GM21737 (cell line): ENCODE measurements around the gene TTC28.

Experiments used
- ATAC-seq: cut with Tn5 transposase; IDR thresholded peaks from one replicate; pipeline ENCODE4 v1.9.1; 2021; ENCODE audit warnings: mild to moderate bottlenecking, moderate library complexity; ENCODE audit not compliant: unreplicated experiment

The TTC28 gene

GRCh38 chr22:28031383-28031922 lies 648.2 kb downstream of the TTC28 start:
- no peak for ATAC-seq

GRCh38 chr22:28030473-28030872 lies 649.2 kb downstream of the TTC28 start:
- no peak for ATAC-seq

DNA sequence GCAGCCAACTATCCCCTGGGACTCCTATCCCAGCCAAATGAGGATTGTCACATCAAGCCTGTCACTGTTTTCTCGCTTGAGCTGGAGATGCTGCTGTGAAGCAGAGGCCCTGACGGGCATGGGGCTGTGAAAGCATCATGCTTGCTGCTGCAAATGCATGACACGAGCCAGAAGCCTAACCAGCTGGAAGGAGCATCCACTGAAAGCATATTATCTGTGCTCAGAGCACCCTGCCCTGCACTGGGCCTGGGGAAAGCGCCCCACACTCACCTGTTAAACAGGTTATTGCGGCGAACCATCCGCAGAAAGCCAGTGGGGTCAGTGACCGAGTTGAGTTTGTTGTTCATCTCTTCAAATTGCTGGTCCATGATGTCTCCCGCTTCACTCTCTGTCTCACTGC lies 649.7 kb downstream of the TTC28 start:
- ATAC-seq = no peak

DNA sequence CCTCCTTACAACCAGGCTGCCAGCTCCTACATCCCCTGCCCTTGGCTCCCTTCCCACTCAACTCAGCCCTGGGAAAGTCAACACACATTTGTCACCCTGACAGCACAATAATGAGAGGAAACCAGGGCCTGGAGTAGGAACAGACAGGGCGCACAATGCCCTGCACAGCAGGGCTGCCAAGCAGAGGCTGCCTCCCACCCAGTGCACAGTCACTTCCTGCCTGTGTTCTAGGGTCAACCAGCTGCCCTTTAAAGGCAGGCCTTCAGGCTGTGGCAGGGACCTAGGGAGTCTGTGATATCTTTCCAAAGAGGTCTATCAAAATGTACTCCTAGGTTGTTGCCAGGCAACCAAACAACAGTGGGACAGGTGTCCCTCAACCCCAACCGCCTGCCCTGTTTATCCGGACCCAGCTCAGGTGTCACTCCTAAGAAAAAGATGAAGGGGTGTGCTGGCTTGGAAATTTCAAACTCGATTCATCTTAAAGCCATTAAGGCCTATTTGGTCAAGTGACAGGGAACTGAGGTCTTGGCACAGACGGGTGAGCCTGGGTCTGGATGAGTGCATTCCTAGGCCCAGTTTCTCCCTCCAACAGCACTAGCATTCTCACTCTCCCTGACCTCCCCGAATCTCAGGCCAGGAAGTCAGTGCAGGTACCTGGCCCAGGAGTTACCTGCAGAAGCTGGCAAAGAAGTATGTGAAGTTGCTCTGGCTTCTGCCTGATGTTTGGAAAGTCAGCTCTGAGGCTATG lies 650.3 kb downstream of the TTC28 start:
- ATAC-seq = no peak

DNA sequence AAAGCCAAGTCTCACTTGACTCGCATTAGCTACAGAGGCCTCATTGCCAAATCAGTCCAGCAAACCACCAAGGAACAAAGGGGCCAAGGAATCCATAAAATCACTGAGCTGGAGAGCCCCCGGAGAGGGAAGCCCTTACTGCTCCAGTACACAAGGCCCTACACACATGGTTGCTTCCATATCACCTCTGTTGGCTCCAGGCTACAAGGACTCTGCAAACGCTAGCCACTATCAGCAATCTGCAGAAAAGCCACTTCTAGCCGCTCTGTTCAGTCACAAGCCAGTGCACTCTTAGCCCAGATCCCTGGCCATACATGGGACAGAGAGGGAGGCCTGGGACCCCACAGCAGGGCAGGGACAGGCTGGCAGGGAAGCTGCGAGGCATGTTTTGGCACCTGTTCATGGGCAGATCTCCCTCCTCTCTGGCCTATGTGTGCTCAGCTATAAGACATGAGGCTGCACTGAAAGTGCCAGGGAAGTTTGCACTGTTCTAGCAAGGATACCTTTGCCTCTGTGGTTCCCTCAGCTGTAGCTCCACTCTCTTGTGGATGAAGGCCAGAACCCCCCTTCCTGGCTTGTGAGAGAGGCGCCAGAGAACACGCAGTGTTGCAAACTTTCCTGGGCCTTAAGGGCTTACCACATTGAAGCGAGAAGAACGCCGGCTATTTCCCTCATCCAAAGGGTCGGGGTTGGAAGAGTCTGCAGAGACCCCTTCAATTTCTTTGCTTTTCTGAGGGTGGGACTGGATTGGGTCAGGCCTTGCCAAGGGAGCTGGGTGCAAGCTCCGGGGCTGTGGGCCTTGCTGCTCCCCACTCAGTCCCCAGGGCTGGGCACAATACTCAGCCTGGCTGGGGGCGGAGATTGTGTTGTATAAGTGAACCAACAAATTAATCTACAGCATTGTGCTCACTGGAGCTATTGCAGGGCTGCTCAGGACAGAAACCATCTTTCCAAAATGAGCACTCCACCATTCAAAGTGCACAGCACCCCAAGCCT lies 651.9 kb downstream of the TTC28 start:
- no peak for ATAC-seq

DNA sequence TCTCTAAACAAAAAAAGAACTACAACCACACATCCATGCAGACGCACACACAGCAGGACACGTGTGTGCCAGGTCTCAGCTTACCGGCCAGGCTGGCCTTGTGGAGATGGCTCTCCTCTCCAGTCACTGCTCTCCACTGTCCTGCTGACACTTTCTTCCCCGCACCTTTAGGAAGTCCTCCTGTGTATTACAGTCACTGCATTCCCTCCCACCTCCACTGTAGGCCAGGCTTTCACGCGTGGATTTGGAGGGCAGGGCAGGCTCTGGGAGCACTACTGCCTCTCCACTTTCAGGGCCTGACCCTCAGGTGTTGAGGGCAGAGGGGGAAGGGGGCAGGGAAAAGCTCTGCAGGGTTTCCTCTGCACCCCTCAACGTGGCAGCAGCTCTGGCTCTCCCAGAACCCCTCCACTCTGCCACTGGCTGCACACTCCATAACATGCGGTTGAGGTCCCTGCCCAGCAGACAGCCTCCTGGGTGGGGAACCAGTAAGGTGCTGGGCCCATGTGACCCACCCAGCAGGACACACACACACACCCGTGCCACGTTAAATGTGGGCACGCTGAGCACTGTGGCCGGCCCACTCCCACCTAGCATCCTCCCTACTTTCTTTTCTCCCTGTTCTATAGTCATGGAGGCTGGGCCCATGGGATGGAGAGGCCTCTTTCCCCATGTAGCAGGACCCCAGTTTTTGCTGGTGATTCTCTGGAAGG lies 653.6 kb downstream of the TTC28 start:
- no peak for ATAC-seq

DNA sequence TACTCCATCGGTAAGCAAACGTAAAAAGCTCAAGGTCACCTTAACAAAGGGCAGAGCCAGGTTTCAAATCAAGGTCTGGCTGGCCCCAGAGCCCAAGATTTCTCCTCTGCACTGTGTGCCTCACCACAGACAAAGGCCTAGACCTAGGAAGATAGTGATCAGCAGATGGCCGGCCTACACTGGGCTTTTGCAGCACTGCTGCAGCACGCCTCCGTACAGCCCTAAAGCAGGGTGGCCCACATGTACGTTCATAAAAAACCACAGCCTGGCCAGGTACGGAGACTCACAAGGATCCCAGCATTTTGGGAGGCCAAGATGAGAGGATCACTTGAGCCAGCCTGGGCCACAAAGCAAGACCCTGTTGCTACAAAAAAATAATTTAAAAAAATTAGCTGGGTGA lies 654.3 kb downstream of the TTC28 start:
- ATAC-seq = no peak

GRCh38 chr22:28024422-28024888 lies 655.2 kb downstream of the TTC28 start:
- ATAC-seq = no peak

GRCh38 chr22:28023774-28024173 lies 655.9 kb downstream of the TTC28 start:
- no peak for ATAC-seq

DNA sequence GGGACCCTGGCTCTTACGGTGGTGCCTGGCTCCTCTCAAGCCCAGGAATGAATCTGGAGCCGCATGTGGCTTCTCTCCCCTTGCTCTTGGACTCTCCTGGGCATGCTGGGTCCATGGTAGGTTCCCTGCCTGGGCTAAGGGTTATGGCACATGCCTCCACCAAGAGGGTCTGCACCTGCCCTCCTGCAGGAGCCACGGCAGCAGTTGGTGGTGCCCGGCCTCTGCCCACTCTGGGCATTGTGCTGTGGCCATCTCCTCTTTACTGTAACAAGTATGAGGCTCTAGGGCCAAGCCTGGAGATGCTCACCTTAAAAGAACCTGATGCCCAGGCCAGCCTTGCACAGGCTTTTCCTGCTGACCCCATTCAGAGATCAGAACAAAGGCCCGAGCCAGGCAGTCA lies 656.6 kb downstream of the TTC28 start:
- no peak for ATAC-seq

DNA sequence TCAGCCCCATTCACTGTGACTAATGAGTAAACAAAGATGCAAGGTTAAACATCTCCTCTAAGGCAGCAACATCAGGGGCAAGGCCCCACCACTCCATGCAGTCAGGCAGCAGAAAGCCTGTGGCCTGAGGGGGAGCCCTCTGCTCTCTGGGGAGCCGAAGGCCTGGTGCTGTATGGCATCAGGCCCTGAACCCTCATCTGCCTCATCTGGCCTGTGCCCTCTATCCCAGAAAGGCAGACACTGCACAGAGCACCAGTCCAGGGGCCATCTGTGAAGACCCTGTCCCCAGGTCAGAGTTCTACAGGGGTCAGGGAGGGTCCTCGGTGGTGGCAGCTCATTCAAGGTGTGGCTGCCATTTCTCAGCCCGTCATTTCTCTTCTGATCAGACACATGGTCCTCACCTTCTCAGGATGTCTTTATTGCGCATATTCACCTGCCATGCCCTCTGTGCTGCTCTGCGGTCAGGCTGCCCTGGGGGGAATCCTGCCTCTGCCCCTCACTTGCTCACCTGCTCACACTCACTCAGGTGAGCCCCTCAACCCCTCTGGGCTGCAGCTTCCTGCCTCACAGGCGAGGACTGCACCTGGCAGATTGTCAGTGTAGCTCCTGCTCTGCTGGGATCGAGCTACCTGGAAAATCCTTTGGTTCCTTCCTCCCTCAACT lies 657.5 kb downstream of the TTC28 start:
- no peak for ATAC-seq

DNA sequence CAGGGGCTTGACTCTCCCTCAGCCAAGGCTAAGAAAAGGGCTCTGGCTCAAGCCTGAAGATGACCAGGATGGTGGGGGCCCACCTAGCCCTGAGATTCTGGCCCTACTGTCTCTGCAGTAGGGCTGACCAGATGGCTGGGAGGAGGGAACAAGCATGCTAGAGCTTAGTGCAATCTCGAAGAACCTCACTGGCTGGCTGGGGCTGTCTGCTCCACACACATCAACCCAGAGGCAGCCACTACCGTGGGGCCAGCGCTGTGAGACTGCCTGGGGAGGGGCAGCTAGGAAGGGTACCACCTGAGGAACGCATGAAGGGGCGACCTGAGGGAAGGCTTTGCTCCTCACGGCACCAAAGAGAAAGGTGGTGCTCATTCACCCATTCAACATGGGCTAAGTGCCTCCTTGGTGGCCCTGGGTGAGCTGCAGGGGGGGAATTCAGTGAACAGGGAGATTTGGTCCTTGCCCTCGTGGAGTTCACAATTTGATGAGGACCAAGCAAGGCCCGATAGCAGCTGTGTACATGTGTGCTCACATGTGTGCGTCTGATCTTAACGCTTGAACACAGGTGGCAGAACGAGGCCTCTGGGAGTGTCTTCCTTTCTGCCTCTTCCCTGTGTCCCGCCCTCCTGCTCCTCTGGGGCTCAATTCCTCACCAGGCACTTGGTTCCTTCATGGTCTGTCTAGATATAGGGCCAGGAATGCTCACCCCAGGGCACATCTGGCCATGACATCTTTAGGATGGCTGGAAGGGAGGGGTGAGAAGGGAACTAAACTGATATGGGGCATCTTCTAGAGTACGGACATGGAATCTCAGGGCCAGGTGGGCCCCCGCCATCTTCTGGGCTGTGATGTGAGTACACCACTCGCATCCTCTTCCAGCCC lies 658.3 kb downstream of the TTC28 start:
- ATAC-seq = no peak

- no peak for ATAC-seq
Measured at GRCh38 chr22:28019881-28020861, 659.5 kb downstream of the TTC28 start.

- no peak for ATAC-seq
Measured at GRCh38 chr22:28019360-28019759, 660.3 kb downstream of the TTC28 start.

GRCh38 chr22:28018461-28018927 lies 661.1 kb downstream of the TTC28 start:
- no peak for ATAC-seq

DNA sequence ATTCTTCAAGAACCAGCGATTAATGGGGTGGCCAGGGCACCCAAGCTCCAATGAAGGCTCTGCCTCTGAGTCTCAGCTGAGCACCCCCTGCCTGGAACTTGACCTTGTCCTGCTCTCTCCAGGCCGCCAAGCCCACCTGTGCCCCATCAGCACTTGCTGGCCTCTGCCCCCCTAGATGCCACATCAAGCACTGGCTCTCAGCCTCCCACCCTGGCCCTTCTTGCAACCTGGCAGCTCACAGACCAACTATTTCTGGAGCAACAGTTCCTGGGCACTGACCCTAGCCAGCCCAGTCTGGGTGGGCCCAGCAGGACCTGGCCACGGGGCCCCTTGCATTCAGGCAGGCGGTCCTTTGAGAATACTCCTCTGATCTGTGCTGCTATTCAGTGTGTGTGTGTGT lies 661.8 kb downstream of the TTC28 start:
- ATAC-seq = no peak

- no peak for ATAC-seq
Measured at GRCh38 chr22:28017558-28017820, 662.2 kb downstream of the TTC28 start.

- no peak for ATAC-seq
Measured at GRCh38 chr22:28016781-28017557, 662.7 kb downstream of the TTC28 start.
